ENCODE results near the gene BDP1.
A peak's percentile ranks its signal among the peaks of the same experiment; 100 is the strongest.
"Not testable (repeated sequence)": the region's sequence is repeated elsewhere in the genome, so short reads cannot be mapped to it uniquely, and the experiment has no call there.

Gene BDP1

GRCh38 chr5:71455427-71456361, at the start of gene BDP1:
BDP1 (plus strand) TSS chr5:71455651; CDS start chr5:71455878, 227 bp downstream.
- peak within 1 kb of the TSS; percentile 85 to 91 for H3K9ac ChIP-seq (ENCODE audit: low read length in 2 of 2)
- H3K27ac ChIP-seq (ENCODE audit: low read length), result peak within 1 kb of the TSS; percentile 82
- peak within 1 kb of the TSS; percentile 94 to 96 for H3K4me3 ChIP-seq (ENCODE audit: low read length in 2 of 2)
- H3K36me3 ChIP-seq (ENCODE audit: control insufficient read depth in 2 of 2, insufficient read depth in 2 of 2, low read length in 2 of 2), result peaks cover 0 to 6% of the 10 kb centered on the region in 2 donors
- no peaks in the 10 kb centered on the region for H3K27me3 ChIP-seq (ENCODE audit: control insufficient read depth in 1 of 2, insufficient read depth in 2 of 2, low read length in 2 of 2)
- H3K4me1 ChIP-seq (ENCODE audit: control insufficient read depth, insufficient read depth, low read length), result peaks cover 12% of the 10 kb centered on the region
- H3K9me3 ChIP-seq (ENCODE audit: control insufficient read depth in 2 of 2, low read length in 2 of 2), result no peaks in the 10 kb centered on the region

GRCh38 chr5:71410088-71410487, 45.4 kb upstream of the BDP1 start:
- H3K4me3 ChIP-seq (ENCODE audit: low read length in 2 of 2); H3K9me3 ChIP-seq (ENCODE audit: control insufficient read depth in 2 of 2, low read length in 2 of 2); H3K4me1 ChIP-seq (ENCODE audit: control insufficient read depth, insufficient read depth, low read length); H3K27me3 ChIP-seq (ENCODE audit: control insufficient read depth in 1 of 2, insufficient read depth in 2 of 2, low read length in 2 of 2); H3K9ac ChIP-seq (ENCODE audit: low read length in 2 of 2); H3K27ac ChIP-seq (ENCODE audit: low read length); H3K36me3 ChIP-seq (ENCODE audit: control insufficient read depth in 2 of 2, insufficient read depth in 2 of 2, low read length in 2 of 2): not testable (repeated sequence)

- H3K4me1 ChIP-seq (ENCODE audit: control insufficient read depth, insufficient read depth, low read length); H3K36me3 ChIP-seq (ENCODE audit: control insufficient read depth in 2 of 2, insufficient read depth in 2 of 2, low read length in 2 of 2); H3K27me3 ChIP-seq (ENCODE audit: control insufficient read depth in 1 of 2, insufficient read depth in 2 of 2, low read length in 2 of 2); H3K9ac ChIP-seq (ENCODE audit: low read length in 2 of 2); H3K4me3 ChIP-seq (ENCODE audit: low read length in 2 of 2); H3K27ac ChIP-seq (ENCODE audit: low read length); H3K9me3 ChIP-seq (ENCODE audit: control insufficient read depth in 2 of 2, low read length in 2 of 2): not testable (repeated sequence)
Measured at GRCh38 chr5:71415626-71416025, 39.8 kb upstream of the BDP1 start.

- not testable (repeated sequence) for H3K4me3 ChIP-seq (ENCODE audit: low read length in 2 of 2); H3K9ac ChIP-seq (ENCODE audit: low read length in 2 of 2); H3K27me3 ChIP-seq (ENCODE audit: control insufficient read depth in 1 of 2, insufficient read depth in 2 of 2, low read length in 2 of 2)
Measured at GRCh38 chr5:71418026-71418425, 37.4 kb upstream of the BDP1 start.

GRCh38 chr5:71421278-71421677, 34.2 kb upstream of the BDP1 start:
- not testable (repeated sequence) for H3K4me3 ChIP-seq (ENCODE audit: low read length in 2 of 2); H3K4me1 ChIP-seq (ENCODE audit: control insufficient read depth, insufficient read depth, low read length); H3K27me3 ChIP-seq (ENCODE audit: control insufficient read depth in 1 of 2, insufficient read depth in 2 of 2, low read length in 2 of 2); H3K36me3 ChIP-seq (ENCODE audit: control insufficient read depth in 2 of 2, insufficient read depth in 2 of 2, low read length in 2 of 2); H3K9ac ChIP-seq (ENCODE audit: low read length in 2 of 2); H3K9me3 ChIP-seq (ENCODE audit: control insufficient read depth in 2 of 2, low read length in 2 of 2); H3K27ac ChIP-seq (ENCODE audit: low read length)

More at GRCh38 chr5:71418026-71418425, 37.4 kb upstream of the BDP1 start:
- H3K27ac ChIP-seq (ENCODE audit: low read length); H3K4me1 ChIP-seq (ENCODE audit: control insufficient read depth, insufficient read depth, low read length); H3K9me3 ChIP-seq (ENCODE audit: control insufficient read depth in 2 of 2, low read length in 2 of 2); H3K36me3 ChIP-seq (ENCODE audit: control insufficient read depth in 2 of 2, insufficient read depth in 2 of 2, low read length in 2 of 2): not testable (repeated sequence)

- H3K27me3 ChIP-seq (ENCODE audit: control insufficient read depth in 1 of 2, insufficient read depth in 2 of 2, low read length in 2 of 2); H3K27ac ChIP-seq (ENCODE audit: low read length); H3K9ac ChIP-seq (ENCODE audit: low read length in 2 of 2); H3K9me3 ChIP-seq (ENCODE audit: control insufficient read depth in 2 of 2, low read length in 2 of 2); H3K4me1 ChIP-seq (ENCODE audit: control insufficient read depth, insufficient read depth, low read length); H3K4me3 ChIP-seq (ENCODE audit: low read length in 2 of 2); H3K36me3 ChIP-seq (ENCODE audit: control insufficient read depth in 2 of 2, insufficient read depth in 2 of 2, low read length in 2 of 2): not testable (repeated sequence)
Measured at GRCh38 chr5:71423896-71424295, 31.6 kb upstream of the BDP1 start.

- H3K4me3 ChIP-seq (ENCODE audit: low read length in 2 of 2); H3K4me1 ChIP-seq (ENCODE audit: control insufficient read depth, insufficient read depth, low read length); H3K27me3 ChIP-seq (ENCODE audit: control insufficient read depth in 1 of 2, insufficient read depth in 2 of 2, low read length in 2 of 2); H3K27ac ChIP-seq (ENCODE audit: low read length); H3K36me3 ChIP-seq (ENCODE audit: control insufficient read depth in 2 of 2, insufficient read depth in 2 of 2, low read length in 2 of 2); H3K9ac ChIP-seq (ENCODE audit: low read length in 2 of 2); H3K9me3 ChIP-seq (ENCODE audit: control insufficient read depth in 2 of 2, low read length in 2 of 2): not testable (repeated sequence)
Measured at GRCh38 chr5:71426686-71427474, 28.6 kb upstream of the BDP1 start.

GRCh38 chr5:71432410-71432809, 23.0 kb upstream of the BDP1 start:
- H3K9ac ChIP-seq (ENCODE audit: low read length in 2 of 2); H3K27ac ChIP-seq (ENCODE audit: low read length); H3K9me3 ChIP-seq (ENCODE audit: control insufficient read depth in 2 of 2, low read length in 2 of 2); H3K4me3 ChIP-seq (ENCODE audit: low read length in 2 of 2); H3K36me3 ChIP-seq (ENCODE audit: control insufficient read depth in 2 of 2, insufficient read depth in 2 of 2, low read length in 2 of 2); H3K4me1 ChIP-seq (ENCODE audit: control insufficient read depth, insufficient read depth, low read length); H3K27me3 ChIP-seq (ENCODE audit: control insufficient read depth in 1 of 2, insufficient read depth in 2 of 2, low read length in 2 of 2): not testable (repeated sequence)

- H3K4me3 ChIP-seq (ENCODE audit: low read length in 2 of 2); H3K9ac ChIP-seq (ENCODE audit: low read length in 2 of 2); H3K27ac ChIP-seq (ENCODE audit: low read length); H3K27me3 ChIP-seq (ENCODE audit: control insufficient read depth in 1 of 2, insufficient read depth in 2 of 2, low read length in 2 of 2); H3K36me3 ChIP-seq (ENCODE audit: control insufficient read depth in 2 of 2, insufficient read depth in 2 of 2, low read length in 2 of 2); H3K4me1 ChIP-seq (ENCODE audit: control insufficient read depth, insufficient read depth, low read length); H3K9me3 ChIP-seq (ENCODE audit: control insufficient read depth in 2 of 2, low read length in 2 of 2): not testable (repeated sequence)
Measured at GRCh38 chr5:71434825-71435224, 20.6 kb upstream of the BDP1 start.

- not testable (repeated sequence) for H3K9ac ChIP-seq (ENCODE audit: low read length in 2 of 2); H3K27ac ChIP-seq (ENCODE audit: low read length); H3K9me3 ChIP-seq (ENCODE audit: control insufficient read depth in 2 of 2, low read length in 2 of 2); H3K4me1 ChIP-seq (ENCODE audit: control insufficient read depth, insufficient read depth, low read length); H3K27me3 ChIP-seq (ENCODE audit: control insufficient read depth in 1 of 2, insufficient read depth in 2 of 2, low read length in 2 of 2); H3K36me3 ChIP-seq (ENCODE audit: control insufficient read depth in 2 of 2, insufficient read depth in 2 of 2, low read length in 2 of 2); H3K4me3 ChIP-seq (ENCODE audit: low read length in 2 of 2)
Measured at GRCh38 chr5:71441564-71441963, 13.9 kb upstream of the BDP1 start.

GRCh38 chr5:71443891-71444290, 11.6 kb upstream of the BDP1 start:
- H3K4me3 ChIP-seq (ENCODE audit: low read length in 2 of 2); H3K27me3 ChIP-seq (ENCODE audit: control insufficient read depth in 1 of 2, insufficient read depth in 2 of 2, low read length in 2 of 2); H3K4me1 ChIP-seq (ENCODE audit: control insufficient read depth, insufficient read depth, low read length); H3K36me3 ChIP-seq (ENCODE audit: control insufficient read depth in 2 of 2, insufficient read depth in 2 of 2, low read length in 2 of 2); H3K27ac ChIP-seq (ENCODE audit: low read length); H3K9ac ChIP-seq (ENCODE audit: low read length in 2 of 2); H3K9me3 ChIP-seq (ENCODE audit: control insufficient read depth in 2 of 2, low read length in 2 of 2): not testable (repeated sequence)

Data from stomach smooth muscle (tissue), 2 donors.